K562 treated with DMSO at 1 percent for 12 hours (cell line): Measurements from ENCODE around the gene RPS6KL1. TPM values are rescaled to one million over a fixed set of nuclear protein-coding genes. Genes with fewer than 3 reads are reported as not detected.

Experiments
- total RNA-seq: library from RNA; unstranded; fragments of 300-600 nt; gene quantifications from 2 replicates; pipeline ENCODE4 v1.2.3, GENCODE V29; 2022; ENCODE audit not compliant: insufficient read depth

Gene RPS6KL1
- total RNA-seq: 4.3 and 5.7 TPM in 2 replicates

DNA sequence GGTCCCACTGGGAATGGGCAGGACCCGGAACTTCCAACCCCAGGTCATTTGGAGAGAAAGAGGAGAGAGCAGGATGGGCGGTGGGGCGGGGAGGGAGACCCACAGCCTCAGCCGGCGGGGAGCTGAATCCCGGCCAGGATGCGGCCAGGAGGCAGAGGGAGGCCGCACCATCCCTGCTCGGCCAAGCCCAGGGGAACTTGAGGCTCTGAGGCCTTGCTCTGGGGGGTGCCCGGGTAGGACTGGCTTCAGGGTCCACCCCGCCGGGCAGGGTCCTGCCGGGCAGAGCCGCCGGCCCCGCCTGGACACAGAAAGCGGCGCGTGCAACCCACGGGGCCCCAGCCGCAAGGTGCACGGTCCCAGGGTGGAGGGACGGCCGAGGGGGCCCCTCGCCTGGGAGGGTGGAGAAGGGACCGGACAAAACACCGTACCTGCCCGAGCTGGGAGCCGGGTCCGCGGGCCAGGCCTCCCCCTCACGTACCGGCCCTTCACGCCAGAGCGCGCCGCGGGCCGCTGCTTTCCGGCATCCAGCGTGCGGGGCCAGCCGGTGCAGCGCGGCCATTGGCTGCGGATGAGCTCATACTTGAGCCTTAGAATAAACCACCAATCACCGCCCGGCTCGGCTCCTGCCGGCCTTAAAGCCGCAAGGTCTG is at the start of gene RPS6KL1:
Gene RPS6KL1, minus strand, starts transcription at position 509 of the 650 bp plus-strand sequence. CDS start 1,719 bp downstream, outside the sequence.

DNA sequence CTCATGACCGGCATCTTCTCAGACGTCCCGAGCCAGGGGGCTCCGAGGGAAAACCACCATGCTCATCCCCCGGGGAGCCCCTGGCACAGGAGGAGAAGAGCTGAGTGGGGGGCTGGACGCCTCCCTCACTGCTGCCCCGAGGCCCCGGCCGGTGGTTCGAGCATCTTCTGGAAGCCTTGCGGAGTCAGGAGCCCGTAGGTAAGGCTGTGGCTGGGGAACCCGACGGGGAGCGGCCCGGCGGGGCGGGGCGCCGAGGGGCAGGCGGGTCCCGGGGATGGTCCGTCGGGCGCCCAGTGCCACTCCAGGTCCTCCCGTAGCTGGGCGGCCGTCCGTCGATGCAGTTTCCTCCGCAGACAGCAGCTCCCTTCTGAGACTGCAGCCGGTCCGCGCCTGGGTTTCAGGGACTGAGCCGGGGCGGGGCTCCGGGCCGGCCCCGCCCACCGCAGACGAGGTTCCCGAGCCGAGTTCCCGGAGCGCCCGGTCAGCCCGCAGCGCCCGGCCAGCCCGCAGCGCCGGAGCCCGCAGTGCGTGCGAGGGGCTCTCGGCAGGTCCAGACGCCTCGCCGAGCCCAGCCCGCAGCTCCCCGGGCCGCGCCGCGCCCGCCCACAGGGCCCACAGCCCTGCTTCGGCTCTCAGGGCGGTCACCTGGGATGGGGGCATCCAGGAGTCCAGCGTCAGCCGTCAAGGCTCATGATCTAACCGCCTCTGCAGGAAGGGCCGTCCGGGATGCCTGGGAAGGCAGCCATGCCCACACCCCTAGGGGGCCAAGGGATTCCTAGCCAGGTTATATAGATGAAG is 32.4 kb upstream of the RPS6KL1 start, which contains the start of gene PGF:
Gene PGF, minus strand, starts transcription at position 369 of the 798 bp plus-strand sequence. Its CDS starts 355 bp downstream, at position 14.

DNA sequence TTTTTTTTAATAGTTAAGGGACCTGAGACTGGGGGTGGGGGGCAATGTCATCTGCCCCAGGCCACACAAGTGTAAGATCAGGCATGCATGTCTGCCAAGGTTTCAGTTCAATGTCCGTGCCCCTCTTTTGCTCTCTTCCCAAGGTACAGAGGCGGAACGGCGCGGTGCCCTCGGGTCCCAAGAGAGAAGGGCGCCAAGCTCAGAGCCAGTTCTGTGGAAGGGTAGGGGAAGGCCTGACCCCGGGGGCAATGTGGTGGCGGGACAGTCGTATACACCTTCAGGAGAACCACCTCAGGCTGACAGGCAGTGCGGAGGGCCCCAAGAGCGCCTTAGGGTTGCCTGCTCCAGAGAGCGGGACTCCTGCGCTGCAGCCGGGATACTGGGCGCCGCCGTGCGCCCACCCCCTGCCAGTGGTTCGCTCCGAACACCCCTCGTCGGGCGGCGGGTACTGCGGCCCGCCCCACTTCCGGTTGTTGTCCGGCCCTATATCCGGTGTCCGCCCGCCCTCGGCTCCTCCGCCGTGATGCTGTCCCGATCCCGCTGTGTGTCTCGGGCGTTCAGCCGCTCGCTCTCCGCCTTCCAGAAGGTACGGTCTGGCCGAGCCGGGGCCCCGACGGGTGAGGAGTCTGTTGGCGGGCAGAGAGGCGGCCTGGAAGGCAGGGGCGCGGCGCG is 41.5 kb downstream of the RPS6KL1 start, which contains the start of gene DLST:
Gene DLST, plus strand, starts transcription at position 486 of the 672 bp plus-strand sequence. Its CDS starts 38 bp downstream, at position 524.

GRCh38 chr14:74875941-74876913 is 46.8 kb downstream of the RPS6KL1 start, which contains the start of gene PROX2:
Gene PROX2, minus strand, starts transcription at chr14:74876145. Its CDS starts 12,311 bp downstream, at chr14:74863834.

Other genes with a start within 250 kb of the RPS6KL1 start
- 4.4 and 15.5 TPM in 2 replicates for gene AREL1, start 210.2 kb downstream of the RPS6KL1 start, total RNA-seq
- 11.6 and 34.2 TPM in 2 replicates for gene FCF1, start 210.1 kb downstream of the RPS6KL1 start, total RNA-seq
- 7.2 and 29.2 TPM in 2 replicates for gene YLPM1, start 159.9 kb downstream of the RPS6KL1 start, total RNA-seq
- gene PROX2, start 47.1 kb downstream of the RPS6KL1 start, total RNA-seq: 0.23 TPM in 1 of 2 replicates, not detected in the other
- 28.5 and 52.3 TPM in 2 replicates for gene DLST, start 41.3 kb downstream of the RPS6KL1 start, total RNA-seq
- 1.6 and 1.7 TPM in 2 replicates for gene PGF, start 32.3 kb upstream of the RPS6KL1 start, total RNA-seq
- gene EIF2B2, start 79.7 kb upstream of the RPS6KL1 start, total RNA-seq: 19.0 and 23.0 TPM in 2 replicates
- gene MLH3, start 128.2 kb upstream of the RPS6KL1 start, total RNA-seq: 1.6 and 3.4 TPM in 2 replicates
- 26.2 and 30.9 TPM in 2 replicates for gene ACYP1, start 140.8 kb upstream of the RPS6KL1 start, total RNA-seq
- gene ZC2HC1C, start 146.4 kb upstream of the RPS6KL1 start, total RNA-seq: 6.2 and 7.9 TPM in 2 replicates
- 10.9 and 37.6 TPM in 2 replicates for gene NEK9, start 203.8 kb upstream of the RPS6KL1 start, total RNA-seq